ENCODE results near the gene TOPORS.
A peak's percentile ranks its signal among the peaks of the same experiment; 100 is the strongest.
"Not testable (repeated sequence)": the region's sequence is repeated elsewhere in the genome, so short reads cannot be mapped to it uniquely, and the experiment has no call there.

Gene TOPORS

DNA sequence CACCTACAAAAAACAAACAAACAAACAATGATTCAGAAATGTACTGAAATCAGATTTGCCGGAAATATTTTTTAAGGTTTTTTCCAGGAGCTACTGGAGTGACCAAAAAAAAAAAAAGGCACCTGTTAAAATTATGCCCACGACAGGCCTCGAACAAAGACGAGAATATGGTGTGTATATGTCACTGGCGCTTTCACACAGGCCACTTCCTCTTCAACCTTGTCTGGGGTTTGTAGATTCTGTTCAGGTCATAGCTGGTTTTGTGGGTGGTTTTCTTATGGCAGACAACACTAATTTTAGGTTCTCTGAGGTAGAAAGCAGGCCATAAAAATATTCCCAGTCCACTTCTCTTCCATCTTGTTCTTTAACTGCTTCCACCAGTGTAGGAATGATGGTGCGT, 13.6 kb upstream of the TOPORS start:
- no peak for DNase-seq

DNA sequence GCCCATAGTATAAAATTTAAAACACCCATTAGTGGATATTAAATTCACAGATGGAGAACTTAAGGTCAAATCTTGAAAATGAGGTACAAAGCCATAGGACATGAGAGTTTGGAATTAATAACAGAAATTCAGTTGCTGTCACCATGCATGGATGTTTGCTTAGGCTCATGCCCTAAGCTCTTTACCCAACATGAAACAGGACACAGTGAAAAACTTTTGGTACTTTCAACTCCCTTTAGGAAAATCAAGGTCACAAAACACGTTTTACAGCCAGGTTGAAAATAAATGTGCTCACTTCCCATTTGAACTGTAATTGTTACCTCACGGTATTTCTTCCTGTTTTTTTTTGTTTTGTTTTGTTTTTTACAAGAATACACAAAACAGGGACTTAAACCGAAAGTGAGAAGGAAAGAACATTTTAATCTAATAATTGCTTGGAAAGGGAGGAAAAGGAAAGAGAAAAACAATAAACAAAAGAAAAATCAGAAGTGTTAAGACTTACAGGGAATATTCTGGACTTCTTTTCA, 6.1 kb upstream of the TOPORS start:
- no peak for DNase-seq

DNA sequence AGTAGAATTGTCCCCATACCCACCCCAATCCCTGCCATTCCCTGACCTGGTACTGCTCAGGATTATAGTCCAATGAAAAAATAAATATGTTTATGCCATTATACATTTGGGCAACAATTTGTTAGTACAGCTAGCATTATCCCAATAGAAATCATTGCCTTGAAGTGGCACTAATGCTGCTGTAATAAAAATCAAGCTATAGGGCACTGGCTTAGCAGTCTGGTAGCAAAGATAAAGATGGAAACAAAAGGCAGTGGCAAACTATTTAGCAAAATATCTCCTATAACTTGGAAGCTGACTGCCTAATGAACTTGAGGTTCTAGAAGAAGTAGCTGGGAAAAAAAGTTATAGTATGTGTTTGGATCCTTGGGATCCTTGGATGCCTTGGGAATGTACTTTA, 2.2 kb upstream of the TOPORS start:
- DNase-seq = no peak

DNA sequence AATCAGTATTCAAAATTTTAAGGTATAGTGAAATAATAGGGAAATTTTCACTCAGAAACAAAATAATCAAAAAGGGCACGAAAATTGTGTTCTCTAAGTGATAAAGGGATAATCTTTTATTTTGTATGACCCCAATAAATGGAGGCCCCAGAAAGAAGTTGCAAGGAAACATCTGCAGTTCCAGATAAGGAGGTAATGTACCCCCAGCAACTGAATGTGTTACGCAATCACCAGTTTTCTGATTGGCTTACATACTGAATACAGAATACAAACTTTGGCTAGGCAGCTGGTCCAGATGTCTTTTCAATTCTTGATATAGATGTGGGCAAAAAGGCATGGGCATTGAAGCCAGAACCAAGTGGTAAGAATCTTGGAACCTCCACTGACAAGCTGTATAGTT, 1.7 kb upstream of the TOPORS start:
- no peak for DNase-seq

DNA sequence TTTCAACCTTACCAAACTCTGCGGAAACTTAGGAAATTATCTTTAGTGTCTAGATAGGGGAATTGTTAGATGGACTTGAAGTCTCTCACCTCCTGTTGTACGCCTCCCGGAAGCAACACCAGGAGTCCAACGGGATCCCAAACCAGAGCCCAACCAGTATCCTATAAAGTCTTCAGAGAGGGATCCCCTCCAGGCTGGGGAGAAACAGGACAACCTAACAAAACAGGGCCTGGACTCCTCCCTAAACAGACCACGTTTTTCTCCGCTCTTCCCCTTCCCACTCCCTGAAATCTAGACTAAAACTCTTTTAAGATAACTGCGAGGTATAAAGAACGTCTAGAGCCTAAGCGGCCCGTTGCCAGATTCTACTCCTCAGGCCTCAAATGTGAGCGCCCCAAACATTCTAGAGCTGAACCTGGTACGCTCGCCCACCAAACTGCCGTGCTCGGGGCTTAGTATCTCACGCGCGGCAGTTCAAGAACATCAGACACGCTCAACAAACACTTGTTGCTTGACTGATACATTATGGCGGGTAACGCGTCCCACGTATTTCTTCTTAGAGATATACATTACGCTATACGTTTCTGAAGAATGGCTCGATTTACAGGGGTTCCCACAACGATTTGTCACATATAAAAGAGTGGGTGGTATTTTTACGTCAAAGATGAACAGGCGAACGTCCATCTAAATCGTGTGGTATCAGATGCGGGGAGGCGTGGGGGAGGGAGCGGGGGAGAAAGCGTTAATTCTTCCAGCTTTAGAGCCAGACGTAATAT, 922 bp downstream of the TOPORS start:
- peak; percentile 29 for DNase-seq

DNA sequence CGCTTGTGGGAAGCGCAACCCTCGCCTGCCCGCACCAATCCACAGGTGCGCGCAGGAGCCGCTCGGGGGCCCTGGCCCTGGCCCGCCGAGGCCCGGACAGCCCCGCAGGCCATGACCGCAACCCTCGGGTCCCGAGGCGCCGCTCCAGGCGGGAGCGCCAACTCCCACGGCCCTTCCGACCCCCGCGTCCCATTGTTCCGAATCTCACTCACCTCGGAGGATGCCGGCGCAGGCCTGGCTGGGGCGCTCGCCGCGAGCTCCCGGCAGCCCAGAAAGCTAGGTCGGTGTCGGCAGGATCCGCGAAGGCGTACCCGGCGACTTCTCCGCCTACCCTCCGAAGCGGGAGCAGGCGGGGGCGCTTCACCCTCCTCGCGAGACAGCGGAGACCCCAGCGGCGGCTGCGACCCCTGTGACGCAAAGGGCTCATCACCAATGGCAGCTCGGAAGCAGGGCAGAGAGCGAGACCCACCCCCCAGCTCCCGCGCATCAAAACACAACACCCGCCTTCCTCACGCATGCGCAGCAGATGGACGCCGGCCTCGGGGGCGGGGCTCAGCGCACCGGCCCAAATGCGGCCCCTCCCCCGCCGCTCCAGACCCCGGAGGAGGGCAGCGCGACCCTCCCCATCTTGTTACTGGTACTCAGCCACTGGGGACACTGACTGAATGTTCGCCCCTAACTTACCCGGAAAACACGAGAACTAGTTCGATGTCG, 1.7 kb downstream of the TOPORS start:
- peak; percentile 91 for DNase-seq

DNA sequence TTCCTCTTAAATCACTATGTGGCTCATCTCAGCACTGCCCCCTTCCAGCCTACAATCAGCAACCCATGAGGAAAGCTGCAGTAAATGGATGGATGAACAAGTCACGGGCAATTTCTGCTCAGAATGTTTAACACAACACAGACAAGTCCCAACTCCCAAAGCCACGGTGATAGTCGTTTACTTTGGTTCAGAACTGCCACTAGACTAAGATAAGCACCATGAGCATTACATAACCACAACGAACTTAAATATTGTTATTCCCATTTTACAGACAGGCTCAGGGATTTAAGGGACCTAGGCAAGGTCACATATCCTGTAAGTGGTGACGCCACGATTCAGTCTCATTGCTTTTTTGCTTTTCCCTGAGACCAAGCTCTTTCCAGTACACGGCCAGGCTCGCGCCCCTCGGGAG, 2.2 kb downstream of the TOPORS start:
- DNase-seq = no peak

DNA sequence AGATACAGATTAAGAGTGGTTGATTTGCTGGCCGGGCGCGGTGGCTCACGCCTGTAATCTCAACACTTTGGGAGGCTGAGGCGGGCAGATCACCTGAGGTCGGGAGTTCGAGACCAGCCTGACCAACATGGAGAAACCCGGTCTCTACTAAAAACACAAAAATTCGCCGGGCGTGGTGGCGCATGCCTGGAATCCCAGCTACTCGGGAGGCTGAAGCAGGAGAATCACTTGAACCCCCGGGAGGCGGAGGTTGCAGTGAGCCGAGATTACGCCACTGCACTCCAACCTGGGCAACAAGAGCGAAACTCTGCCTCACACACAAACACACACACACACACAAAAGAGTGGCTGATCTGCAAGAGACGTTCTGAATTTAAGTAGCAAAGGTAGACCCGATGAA, 4.2 kb downstream of the TOPORS start:
- DNase-seq = not testable (repeated sequence)

DNA sequence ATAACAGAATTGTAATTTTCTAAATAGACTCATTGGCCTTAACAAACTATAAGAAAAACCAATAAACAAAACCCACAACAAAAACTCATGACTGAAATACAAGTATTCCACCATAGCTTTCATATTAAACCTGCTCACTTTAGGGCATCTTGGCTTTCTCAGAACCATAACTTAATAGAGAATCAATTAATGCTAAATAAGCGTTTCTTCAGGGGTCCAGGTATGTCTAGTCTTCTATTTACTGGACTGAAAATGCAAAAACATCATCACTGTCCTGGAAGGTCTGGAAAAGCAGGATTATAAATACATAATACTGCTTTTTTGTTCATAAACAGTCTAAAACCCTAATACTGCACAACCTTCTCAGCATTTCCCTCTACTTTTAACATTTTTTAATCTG, 6.5 kb downstream of the TOPORS start:
- DNase-seq = no peak

DNA sequence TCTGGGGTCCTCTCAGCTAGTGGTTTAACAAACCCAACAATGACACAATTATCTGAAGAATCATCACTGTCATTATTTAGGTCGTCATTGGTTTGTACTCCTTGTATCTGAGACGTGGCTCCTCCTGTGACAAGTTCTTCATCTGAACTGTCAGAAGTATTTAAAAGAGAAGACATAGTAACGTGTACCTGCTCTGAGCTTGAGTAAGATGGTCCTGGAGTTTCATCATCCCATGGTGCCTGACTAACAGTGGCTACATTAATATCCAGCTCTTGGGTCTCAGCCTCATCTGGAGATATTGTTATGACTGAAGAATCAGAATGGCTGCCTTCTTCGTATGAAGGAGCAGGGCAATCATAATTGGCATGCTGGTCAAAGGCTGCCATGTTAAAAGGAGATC, 9.3 kb downstream of the TOPORS start:
- no peak for DNase-seq

DNA sequence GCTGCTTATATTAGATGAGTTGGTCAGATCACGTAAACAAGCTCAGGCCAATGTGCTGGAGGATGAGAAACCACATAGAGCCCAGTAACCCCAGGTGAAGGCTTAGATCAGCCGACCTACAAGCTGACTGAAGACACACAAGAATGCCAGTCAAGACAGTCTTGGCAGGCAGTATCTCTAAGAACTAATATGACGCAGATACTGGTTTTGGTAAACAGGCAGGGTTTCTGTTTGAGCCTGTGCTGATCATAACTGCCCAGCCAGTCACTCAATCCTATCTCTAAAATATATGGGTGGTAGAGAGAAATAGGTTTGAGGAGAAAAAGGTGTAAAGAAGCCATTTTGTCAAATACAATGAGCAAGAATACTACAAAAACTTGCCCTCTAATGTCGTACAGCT, 18.6 kb downstream of the TOPORS start:
- no peak for DNase-seq

DNA sequence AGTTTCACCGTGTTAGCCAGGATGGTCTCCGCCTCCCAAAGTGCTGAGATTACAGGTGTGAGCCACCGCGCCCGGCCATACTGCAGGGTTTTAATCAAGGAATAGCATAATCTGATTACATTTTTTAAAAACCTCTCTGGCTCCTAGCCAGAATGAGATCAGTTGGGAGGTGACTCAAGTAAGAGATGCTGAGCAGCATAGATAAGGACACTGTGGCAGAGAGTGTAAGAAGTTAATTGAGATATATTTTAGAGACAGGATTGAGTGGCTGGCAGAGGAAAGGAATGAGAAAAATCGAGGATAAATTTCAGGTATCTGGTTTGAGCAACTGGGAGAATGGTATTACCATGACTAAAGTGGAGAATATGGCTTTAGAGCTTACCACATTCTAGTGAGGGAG, 19.1 kb downstream of the TOPORS start:
- no peak for DNase-seq

DNA sequence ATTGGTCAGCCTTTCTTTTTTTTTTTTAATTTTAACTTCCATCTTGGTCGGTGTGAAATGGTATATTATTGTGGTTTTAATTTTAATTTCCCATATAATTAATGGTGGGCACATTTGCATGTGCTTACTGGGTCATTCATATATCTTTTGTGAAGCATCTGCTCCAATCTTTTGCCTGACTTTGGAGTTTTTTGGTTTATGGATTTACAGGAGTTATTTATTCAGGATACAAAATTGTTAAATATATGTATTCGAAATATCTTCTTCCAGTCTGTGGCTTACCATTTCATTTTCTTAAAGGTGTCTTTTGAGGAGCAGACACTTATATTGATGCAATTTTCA, 25.7 kb downstream of the TOPORS start:
- no peak for DNase-seq

DNA sequence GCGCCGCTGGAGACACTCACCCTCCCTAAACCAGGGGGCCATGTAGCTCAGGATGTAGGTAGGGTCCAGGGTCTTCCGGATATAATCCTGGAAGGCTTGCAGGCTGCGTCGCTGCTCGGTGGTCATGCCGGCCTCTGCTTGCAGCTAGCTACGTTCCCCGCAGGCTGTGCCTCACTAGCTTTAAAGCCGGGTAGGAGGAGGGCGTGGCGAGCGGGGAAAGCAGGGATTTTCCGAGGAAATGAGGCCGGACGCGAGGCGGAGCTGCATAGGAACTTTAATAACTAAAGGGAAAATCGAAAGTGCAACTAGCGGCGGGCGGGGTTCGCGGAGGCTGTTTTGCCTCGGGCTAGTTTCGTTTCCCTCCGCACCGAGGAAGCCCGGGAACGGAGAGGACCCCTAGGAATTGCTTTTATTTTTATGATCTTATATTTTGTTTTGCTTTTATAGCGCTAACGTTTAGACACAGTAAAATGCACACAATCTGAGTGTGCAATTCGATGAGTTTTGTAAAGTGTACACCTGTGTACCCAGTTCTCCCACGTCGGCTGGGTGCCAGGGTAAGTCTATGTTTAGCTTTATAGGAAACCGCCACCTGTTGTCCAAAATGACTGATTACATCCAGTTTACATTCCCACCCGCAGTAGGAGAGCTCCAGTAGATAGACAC, 26.2 kb downstream of the TOPORS start, which contains the start of gene RIGI:
TSS of gene RIGI (minus strand) at position 156 of the 666 bp plus-strand sequence. CDS start at position 126, 30 bp downstream.
- DNase-seq = peak; percentile 71

DNA sequence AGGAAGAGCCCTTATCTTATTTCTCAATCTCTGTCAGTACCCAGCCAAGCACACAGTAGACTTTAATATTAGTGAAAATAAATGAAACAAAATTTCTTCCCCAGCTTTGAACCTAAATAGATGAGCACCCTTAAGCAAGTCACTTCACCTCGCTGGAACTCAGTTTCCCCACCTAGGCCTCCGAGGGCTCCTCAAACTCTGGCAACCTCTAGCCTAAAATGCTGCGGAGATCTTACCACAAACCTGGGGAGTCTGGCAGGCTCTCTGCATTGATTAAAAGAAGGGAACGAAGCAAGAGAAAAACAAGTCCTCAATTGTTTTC, 26.7 kb downstream of the TOPORS start:
- DNase-seq = no peak

DNA sequence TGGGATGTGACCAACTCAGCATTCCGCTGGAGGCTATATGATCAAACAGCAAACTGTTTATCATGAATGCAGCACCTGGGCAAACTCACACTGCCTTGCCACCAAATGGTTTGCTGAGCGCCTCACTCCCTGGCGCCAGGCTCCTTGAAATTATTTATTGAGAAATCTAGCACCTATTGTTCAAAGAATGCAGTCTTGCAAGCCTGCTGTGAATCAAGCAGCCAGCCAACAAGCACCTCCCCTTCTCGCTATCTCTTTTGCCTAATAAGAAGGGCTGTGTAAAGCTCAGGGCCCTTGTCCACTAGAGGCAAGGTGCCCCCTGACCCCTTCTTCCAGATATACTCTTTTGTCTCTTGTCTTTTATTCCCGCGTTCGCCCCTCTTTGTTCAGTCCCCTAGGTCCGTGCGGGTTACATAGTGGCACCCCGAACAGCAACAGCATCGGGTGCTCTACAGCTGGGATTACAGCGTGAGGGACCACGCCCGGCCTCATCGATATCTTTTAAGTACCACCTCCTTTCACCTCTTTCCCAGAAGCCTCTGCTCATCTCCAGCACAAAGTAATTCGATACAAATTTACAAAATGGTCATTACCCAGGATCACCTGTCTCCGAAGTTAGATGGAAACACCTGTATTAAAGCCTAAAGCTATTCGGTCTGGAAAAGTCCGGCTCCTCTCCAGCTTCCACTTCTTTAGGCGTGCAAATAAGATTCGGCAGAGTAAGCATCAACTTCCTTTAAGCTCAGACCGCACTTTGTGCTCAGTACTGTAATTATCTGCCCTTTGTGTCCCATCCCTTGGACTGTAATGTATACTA, 27.3 kb downstream of the TOPORS start:
- DNase-seq = no peak

DNA sequence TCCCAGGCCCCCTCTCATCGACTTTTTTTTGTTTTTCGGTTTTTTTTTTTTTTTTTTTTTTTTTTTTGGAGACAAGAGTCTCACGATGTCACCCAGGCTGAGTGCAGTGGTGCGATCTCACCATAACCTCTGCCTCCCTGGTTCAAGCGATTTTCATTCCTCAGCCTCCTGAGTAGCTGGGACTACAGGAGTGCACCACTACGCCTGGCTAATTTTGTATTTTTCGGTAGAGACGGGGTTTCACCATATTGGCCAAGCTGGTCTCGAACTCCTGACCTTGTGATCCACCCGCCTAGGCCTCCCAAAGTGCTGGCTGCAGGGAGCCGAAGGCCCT, 27.9 kb downstream of the TOPORS start:
- not testable (repeated sequence) for DNase-seq

DNA sequence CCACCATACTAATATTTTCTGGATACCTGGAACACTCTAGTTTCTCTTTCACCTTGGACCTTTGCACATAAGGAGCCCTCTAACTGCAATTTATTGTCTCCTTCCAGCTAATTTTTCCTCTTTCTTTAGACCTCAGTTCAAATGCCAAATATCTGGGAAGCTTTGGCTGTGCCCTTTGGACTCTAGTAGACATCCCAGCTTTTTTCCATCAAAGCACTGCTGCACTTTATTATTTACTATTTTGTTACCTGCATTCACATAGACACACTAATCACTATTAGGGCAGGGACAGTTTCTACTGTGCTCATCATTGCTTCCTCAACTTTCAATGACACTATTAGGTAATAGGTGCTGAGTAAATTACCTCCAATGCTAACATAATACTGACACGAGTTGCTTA, 28.5 kb downstream of the TOPORS start:
- no peak for DNase-seq

DNA sequence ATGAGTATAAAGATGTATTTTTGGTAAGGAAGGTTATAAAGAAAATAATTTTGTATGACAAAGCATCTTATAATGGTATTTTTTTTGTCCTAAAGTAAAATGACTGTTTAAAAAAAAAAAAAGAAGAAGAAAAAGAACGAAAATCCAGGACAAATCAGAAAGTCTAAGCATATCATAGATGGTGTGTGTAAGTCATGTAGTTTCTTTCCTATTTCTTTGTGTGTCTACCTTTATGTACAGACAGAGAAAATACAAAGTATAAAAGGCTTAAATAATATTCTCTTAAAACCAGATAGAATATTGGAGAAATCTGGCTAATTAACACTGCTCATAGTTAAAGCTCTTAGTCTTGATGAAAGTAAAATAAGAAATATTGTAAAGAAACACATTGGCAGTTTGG, 34.1 kb downstream of the TOPORS start:
- DNase-seq = no peak

DNA sequence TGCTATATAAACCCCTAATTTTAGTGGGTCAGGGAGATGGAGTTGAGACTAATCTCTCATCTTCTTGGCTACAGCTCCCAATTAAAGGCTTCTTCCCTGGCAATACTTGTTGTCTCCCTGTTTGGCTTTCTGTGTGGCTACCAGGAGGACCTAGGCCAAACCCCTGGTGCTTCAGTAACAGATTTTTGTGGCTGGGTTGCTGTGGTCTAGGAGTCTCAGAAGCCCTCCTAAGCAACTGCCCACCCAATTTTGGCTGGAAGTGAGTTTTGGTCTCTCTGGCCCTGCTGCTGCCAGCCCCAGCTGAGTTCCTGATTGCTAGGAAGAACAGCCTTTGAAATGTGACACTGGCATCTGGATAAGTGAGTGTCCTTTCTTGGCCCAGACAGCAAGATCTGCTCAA, 36.1 kb downstream of the TOPORS start:
- DNase-seq = no peak

DNA sequence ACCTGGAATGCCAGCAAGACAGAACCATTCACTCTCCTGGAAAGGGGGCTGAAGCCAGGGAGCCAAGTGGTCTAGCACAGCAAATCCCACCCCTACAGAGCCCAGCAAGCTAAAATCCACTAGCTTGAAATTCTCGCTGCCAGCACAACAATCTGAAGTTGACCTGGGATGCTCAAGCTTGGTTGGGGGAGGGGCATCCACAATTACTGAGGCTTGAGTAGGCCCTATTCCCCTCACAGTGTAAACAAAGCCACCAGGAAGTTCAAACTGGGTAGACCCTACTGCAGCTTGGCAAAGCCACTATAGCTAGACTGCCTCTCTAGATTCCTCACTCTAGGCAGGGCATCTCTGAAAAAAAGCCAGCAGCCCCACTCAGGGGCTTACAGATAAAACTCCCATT, 43.7 kb downstream of the TOPORS start:
- DNase-seq = no peak

DNA sequence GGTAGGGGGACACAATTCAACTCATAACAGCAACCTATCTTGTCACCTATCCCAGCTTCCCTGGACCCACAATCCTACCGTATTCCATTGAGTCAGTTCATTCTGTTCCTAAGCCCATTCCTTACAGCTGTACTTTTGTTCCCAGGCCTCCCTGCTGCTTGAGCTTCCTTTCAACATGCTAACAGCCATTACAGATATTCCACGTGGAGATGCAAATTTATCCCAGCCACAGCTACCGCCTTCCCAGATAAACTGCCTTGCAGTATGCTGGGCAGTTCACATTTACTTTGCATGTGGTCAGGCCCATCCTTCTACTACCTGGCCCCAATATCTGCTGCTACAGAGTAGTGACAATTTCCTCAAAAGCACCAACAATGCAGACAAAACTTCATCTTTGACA, 49.4 kb downstream of the TOPORS start:
- DNase-seq = no peak

DNA sequence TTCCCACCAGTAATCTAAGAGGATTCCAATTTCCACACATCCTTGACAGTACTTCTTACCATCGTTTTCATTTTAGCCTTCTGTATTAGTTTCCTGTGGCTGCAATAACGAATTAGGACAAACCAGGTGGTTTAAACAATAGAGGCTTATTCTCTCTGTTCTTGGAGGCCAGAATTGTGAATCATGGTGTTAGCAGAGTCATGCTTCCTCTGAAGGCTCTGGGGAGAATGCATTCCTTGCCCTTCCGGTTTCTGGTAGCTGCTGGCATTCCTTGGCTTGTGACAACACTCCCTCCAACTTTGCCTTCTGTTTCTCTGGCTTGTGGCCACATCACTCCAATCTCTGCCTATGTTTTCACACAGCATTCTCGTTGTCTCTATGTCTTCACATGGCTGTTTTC, 49.9 kb downstream of the TOPORS start:
- no peak for DNase-seq

Data from activated T-cell treated with anti-CD3 and anti-CD28 coated beads for 4 hours (primary cell).